Anterior cingulate cortex (tissue), 58 donors: ENCODE measurements around the gene KCNK6.

Source experiments
- DNase-seq, 58 donors: peaks; one replicate each; lab custom pipeline; 2025; lab: John Stamatoyannopoulos, UW

The KCNK6 gene

DNA sequence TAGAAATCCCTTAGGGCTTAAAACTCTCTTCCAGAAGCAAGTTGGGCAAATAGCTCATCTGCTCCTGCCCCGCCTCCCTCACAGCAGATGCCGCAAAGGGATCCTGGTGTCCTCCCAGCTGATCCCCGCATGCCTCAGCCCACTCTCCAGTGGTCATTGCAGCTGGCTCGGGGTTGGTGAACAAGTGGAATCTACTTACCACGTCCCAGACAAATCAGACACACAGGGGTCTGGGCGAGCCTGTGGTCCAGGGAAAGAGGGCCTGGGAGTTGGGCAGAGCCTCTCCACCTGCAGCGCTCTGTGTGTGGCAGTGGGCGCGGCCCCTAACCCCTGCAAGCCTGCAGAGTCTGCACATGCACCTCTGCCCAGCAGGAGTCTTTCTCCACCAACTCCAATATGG lies 26.4 kb upstream of the KCNK6 start:
- no peak for DNase-seq

DNA sequence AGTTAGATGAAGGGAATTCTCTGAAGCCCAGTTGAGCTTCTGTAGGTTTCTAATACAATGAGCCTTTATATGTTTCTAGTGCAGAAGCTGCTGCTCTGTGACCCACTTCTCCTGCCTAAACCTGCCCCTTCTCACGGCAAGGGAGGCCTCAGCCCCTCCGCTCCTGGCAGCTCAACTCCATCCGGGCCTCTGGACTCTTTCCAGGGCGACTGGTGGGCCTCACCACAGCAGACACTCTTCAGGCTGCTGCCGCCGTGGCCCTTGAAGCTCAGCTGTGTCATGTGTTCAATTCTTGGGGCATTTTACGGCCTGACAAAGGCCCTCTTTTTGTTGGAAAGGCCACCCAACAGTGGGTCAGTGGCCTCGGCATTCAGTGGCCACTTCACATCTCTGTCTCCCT lies 25.6 kb upstream of the KCNK6 start:
- DNase-seq, result peak in 16 of 58 donors; percentile 6 to 63 (median 28)

GRCh38 chr19:38298821-38299680 lies 20.6 kb upstream of the KCNK6 start:
- no peak for DNase-seq

DNA sequence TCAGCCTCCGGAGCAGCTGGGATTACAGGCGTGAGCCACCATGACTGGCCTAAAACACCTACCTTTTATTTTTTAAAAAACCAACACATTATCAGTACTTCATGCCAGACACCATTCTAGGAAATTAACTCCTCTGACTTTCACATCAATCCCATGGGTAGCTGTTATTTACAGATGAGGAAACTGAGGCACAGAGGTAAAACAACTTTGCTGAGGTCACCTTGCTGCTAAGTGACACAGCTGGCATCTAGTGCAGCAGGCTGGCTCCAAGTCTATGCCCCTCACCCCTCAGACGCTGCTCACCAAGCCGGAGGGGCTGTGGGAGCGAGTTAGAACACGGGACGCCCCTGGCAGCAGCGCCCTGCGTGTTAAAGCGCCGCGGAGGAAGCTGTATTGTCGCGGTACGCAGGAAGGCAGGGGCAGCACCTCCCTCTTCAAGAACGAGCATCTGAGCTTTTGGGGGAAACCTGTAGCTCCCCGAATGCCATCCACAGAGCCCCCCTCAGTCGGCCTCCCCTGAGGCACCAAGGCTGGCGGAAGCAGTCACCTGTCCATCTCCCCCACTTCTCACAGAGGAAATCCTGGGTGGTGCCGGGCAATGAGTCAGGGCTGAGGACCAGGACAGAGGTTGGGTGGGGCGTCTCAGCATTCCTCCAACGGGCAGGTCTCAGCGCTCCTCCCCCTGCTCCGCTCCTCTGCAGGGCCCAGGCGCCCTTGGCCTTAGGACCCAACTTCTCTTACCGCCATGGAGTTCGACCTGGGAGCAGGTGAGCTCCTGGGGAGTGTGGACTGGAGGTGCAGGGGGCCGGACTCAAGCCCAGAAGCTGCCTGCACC lies 15.9 kb upstream of the KCNK6 start, which contains the start of gene C19orf33:
Gene C19orf33 (plus strand): TSS at position 735 of the 835 bp plus-strand sequence. CDS start 11 bp downstream, at position 746.
- DNase-seq, result no peak

DNA sequence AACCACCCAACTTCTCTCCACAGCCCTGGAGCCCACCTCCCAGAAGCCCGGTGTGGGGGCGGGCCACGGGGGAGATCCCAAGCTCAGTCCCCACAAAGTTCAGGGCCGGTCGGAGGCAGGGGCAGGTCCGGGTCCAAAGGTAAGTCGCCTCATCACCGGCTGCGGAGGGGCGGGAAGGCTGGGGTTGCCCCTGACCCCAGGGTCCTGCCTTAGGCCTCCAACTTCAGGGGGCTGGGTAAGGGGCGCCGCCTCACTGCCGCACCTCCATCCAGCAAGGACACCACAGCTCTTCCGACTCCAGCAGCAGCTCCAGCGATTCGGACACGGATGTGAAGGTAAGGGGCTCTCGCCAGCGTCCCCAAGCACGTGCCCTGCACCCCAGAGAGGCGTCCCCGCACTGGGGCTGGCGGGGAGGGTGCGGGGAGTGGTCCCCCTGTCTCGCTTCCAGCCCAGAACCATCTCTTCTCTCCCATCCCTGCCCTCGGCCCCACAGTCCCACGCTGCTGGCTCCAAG lies 15.2 kb upstream of the KCNK6 start:
- DNase-seq, result no peak

DNA sequence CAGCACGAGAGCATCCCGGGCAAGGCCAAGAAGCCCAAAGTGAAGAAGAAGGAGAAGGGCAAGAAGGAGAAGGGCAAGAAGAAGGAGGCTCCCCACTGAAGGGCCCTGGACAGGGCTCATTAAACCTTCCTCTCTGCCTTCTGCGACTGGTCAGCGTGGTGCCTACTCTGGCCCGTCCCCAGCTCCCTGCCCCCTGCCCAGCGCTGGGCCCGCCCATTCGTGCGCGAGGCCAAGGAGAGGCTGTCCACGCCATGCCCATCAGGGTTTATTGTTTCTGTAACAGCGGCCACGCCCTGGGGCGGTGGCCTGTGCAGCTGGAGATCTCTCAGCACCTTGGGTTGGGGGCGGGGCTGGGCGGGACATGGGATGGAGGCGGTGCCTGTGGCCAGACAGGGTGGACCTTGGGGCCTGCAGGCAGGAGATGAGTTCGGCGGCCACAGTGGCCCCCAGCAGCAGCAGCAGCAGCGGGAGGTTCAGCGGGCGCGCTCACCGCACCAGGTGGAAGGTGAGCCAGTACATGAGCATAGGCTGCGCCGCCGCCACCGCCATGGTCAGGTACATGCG lies 14.7 kb upstream of the KCNK6 start:
- no peak for DNase-seq

- DNase-seq, result no peak
Observed at GRCh38 chr19:38306236-38306635, 13.4 kb upstream of the KCNK6 start.

DNA sequence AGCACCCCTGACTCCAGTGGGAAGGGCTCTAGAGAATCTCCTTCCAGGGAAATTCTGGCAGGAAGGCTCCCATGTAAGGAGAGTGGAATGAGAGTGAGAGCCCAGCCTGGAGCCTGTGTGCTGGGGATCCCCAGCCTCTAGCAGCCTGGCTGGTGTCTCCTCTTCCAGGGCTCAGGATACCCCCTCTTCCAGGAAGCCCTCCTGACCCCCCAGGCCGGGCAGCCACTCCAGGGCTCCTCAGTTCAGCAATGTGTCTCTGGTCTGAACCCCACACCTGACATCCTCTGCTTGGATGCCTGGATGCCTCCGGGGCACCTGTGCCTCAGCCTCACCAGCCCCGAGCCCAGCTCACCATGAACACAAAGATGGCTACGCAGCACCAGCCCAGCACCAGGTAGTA lies 12.6 kb upstream of the KCNK6 start:
- DNase-seq, result no peak

GRCh38 chr19:38307597-38307996 lies 12.0 kb upstream of the KCNK6 start:
- no peak for DNase-seq

GRCh38 chr19:38308006-38308766 lies 11.5 kb upstream of the KCNK6 start:
- DNase-seq, result no peak

- DNase-seq, result no peak
Observed at GRCh38 chr19:38308926-38309614, 10.6 kb upstream of the KCNK6 start.

DNA sequence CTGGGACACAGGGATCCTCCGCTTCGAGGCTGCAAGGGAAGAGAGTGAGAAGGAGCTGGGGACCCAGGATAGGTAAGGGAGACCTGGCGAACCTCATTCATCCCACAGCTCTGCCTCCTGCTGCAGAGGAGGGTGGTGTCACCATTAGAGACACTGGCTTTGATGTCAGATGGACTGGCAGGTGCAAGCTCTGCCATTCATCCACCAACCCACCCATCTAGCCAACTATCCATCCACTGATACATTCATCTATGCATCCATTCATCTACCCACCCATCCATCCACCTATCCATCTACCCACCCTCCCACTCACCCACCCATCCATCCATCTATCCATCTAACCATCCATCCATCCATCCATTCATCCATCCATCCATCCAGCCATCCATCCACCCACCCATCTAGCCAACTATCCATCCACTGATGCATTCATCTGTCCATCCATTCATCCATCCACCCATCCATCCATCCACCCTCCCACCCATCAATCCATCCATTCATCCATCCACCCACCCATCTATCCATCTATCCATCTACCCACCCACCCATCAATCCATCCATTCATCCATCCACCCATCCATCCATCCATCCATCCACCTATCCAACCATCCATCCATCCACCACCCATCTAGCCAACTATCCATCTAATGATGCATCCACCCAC lies 9.9 kb upstream of the KCNK6 start:
- DNase-seq, result no peak

- DNase-seq, result no peak
Observed at GRCh38 chr19:38310279-38310670, 9.4 kb upstream of the KCNK6 start.

GRCh38 chr19:38310986-38311385 lies 8.7 kb upstream of the KCNK6 start:
- DNase-seq, result no peak

DNA sequence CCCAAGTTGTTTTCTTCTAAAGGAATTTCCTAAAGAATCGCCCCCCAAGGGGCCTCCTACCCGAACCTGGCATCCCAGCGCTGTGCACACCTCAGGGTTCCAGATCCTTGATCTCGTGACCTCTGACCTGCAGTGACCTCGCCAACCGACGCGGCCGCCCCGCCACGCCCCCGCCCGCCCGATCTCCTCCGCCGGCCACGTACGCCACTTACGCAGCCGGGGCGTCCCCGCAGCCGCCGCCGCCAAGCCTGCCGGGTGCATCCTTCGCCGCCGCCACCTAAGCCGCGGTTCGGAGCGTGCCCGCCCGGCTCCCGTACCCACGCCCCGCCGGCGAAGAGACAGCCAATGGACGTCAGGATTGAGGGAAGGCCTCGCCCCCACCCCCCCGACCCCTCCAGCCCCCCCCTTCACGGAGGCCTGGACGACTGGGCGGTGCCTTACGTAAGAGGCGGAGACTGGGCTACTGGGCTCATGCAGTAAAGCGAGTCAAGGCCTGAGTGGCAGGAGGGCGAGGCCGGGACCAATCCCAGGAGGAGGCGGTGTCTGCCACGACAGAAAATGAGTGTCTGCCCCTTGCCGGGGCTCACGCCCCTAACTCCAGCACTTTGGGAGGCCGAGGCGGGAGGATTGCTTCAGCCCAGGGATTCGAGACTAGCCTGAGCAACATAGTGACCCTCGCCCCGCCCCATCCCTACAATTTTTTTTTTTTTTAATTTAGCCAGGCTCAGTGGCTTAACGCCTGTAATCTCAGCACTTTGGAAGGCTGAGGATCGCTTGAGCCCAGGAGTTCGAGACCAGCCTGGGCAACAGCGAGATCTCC lies 3.8 kb upstream of the KCNK6 start, which contains the start of gene YIF1B:
Gene YIF1B (minus strand): TSS at position 291 of the 820 bp plus-strand sequence. CDS start 30 bp downstream, at position 261.
- peak; percentile 68 to 99 (median 97) for DNase-seq

GRCh38 chr19:38316477-38317067 lies 3.1 kb upstream of the KCNK6 start:
- DNase-seq, result no peak

DNA sequence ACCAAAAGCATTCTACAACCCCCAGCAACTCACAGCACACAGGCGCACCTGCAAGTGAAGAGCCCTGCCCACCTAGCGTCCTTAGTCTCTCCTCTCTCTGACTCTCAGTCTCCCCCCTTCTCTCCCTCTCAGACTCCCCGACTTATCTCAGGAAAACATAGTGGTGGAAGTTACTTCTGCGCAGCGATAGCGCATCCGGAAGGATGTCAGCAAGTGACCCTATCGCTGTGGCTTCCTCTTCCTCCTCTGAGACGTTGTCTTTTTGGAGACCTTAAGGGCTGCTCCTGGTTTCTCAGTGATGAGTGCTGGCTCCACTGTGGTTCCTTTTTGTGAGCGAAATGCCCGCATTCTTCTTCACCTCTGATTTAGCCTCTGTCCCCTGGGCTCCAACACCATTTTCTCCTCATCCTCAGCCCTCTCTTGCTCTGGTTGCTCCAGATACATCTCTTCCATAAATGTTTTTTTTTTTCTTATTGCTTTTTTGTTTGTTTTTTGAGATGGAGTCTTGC lies 2.5 kb upstream of the KCNK6 start:
- DNase-seq, result peak in 2 of 58 donors; percentile 4 to 18
